Measurements from ENCODE around the gene BACE1. TPM values are rescaled to one million over a fixed set of nuclear protein-coding genes. Genes with fewer than 3 reads are reported as not detected.

BACE1 gene
- total RNA-seq, 2 donors from 2014 or later, result 12.4 to 28.4 TPM

DNA sequence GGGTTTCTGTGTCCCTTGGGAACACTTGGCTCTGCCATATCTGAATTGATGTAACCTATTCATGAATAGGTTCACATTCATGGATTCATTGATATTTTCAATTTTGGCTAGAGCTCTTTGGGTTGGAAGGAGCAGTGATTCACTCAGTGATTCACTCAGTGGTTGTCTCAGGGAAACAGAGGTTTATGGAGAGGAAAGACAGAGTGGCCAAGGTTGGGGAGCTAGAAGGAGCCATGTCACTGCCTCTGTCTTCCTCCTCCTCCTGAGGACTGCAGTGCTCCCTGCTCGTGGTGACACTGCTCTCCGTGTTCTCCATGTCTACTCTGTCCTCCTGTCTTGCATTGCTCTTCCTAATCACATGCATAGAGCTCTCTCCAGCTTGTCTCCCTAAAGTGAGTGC is 29.0 kb upstream of the BACE1 start:
- H3K4me1 ChIP-seq (replicated peaks), result no peaks in the 10 kb centered on the region
- no peaks in the 10 kb centered on the region for H3K9me3 ChIP-seq
- intact Hi-C loops (cut with DNase I), result no loop called here
- no peaks in the 10 kb centered on the region for H3K27me3 ChIP-seq (replicated peaks; ENCODE audit: insufficient read depth)
- H3K4me3 ChIP-seq, result no peak overlapping the region
- TF ChIP-seq POLR2A (IDR thresholded peaks at IDR 0.05) (no peak), POLR2AphosphoS5 (IDR thresholded peaks at IDR 0.05) (no peak)
- TF ChIP-seq, protein P1, sequence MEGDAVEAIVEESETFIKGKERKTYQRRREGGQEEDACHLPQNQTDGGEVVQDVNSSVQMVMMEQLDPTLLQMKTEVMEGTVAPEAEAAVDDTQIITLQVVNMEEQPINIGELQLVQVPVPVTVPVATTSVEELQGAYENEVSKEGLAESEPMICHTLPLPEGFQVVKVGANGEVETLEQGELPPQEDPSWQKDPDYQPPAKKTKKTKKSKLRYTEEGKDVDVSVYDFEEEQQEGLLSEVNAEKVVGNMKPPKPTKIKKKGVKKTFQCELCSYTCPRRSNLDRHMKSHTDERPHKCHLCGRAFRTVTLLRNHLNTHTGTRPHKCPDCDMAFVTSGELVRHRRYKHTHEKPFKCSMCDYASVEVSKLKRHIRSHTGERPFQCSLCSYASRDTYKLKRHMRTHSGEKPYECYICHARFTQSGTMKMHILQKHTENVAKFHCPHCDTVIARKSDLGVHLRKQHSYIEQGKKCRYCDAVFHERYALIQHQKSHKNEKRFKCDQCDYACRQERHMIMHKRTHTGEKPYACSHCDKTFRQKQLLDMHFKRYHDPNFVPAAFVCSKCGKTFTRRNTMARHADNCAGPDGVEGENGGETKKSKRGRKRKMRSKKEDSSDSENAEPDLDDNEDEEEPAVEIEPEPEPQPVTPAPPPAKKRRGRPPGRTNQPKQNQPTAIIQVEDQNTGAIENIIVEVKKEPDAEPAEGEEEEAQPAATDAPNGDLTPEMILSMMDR (IDR thresholded peaks at IDR 0.05), result no peak
- H3K36me3 ChIP-seq, result no peaks in the 10 kb centered on the region
- no peak overlapping the region for H3K27ac ChIP-seq
- 92% methylated on average over 2 of the region's 2 CpGs for WGBS
- no peak for DNase-seq (ENCODE audit: low spot score)

DNA sequence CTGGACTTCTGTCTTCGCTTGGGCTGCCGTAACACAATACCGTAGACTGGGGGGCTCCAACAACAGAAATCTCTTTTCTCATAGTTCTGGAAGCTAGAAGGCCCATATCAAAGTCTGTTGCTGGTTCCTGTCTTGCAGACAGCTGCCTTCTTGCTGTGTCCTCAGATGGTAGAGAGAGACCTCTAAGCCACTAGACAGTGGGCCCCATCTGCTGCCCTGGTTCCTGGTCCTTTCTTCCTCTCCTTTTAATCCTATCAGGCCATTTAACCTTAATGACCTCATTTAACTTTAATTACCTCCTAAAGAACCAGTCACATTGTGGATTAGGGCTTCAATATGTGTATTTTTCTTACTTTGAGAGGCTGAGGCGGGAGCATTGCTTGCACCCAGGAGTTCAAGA is 21.0 kb upstream of the BACE1 start:
- 96% methylated on average over 4 of the region's 4 CpGs for WGBS
- Histone ChIP-seq H3K4me1 (replicated peaks) (no peaks in the 10 kb centered on the region), H3K9me3 (no peaks in the 10 kb centered on the region), H3K36me3 (no peaks in the 10 kb centered on the region), H3K27me3 (replicated peaks; ENCODE audit: insufficient read depth) (no peaks in the 10 kb centered on the region), H3K27ac (no peak overlapping the region), H3K4me3 (no peak overlapping the region)
- DNase-seq (ENCODE audit: low spot score), result no peak
- intact Hi-C loops (cut with DNase I), result no loop called here
- TF ChIP-seq POLR2AphosphoS5 (IDR thresholded peaks at IDR 0.05) (no peak), POLR2A (IDR thresholded peaks at IDR 0.05) (no peak)
- TF ChIP-seq, protein P1 (IDR thresholded peaks at IDR 0.05), result no peak

DNA sequence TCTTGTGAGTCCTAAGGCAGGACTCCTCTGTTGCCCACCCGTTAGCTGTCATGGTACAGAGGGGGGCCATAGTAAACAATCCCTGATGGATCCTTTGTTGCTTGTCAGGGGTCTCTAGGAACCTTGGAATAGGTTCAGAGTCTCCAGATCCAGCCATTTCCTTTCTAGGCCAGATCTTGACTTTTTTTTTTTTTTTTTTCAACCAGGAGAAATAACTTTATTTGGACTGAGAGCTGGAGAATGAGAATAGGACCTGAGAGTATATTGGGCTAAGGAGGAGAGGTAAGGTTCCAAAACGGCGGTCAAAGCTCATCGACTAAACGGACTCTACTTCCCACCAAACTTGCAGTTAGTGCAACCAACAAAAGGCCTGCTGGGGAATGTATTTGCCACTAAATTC is 19.3 kb upstream of the BACE1 start:
- Histone ChIP-seq H3K4me3 (no peak overlapping the region), H3K27ac (no peak overlapping the region), H3K27me3 (replicated peaks; ENCODE audit: insufficient read depth) (no peaks in the 10 kb centered on the region), H3K4me1 (replicated peaks) (no peaks in the 10 kb centered on the region), H3K9me3 (no peaks in the 10 kb centered on the region), H3K36me3 (no peaks in the 10 kb centered on the region)
- TF ChIP-seq, protein P1 (IDR thresholded peaks at IDR 0.05), result no peak
- TF ChIP-seq POLR2AphosphoS5 (IDR thresholded peaks at IDR 0.05) (no peak), POLR2A (IDR thresholded peaks at IDR 0.05) (no peak)
- DNase-seq (ENCODE audit: low spot score), result no peak
- intact Hi-C loops (cut with DNase I), result no loop called here
- WGBS, result 96% methylated on average over 5 of the region's 5 CpGs

DNA sequence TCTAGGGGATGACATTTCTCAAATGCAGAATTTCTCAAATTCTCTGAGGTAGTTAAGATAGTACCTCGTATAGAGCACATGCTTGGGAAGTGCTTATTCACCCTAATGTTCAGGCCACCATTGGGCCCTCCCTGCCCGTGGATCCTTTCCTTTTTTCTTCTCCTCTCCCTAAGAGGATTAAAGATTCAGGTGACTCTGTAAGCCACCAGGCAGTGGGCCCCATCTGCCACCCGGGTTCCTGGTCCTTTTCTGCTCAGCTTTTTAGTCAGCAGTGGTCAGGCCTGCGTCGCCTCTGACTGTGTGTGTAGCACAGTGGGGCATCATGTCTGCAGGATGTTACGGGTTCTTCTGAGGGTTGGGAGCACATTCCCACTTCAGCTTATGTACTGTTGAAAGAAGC is 18.8 kb upstream of the BACE1 start:
- Histone ChIP-seq H3K27ac (no peak overlapping the region), H3K36me3 (no peaks in the 10 kb centered on the region), H3K4me3 (no peak overlapping the region), H3K27me3 (replicated peaks; ENCODE audit: insufficient read depth) (no peaks in the 10 kb centered on the region), H3K9me3 (no peaks in the 10 kb centered on the region), H3K4me1 (replicated peaks) (no peaks in the 10 kb centered on the region)
- 93% methylated on average over 6 of the region's 6 CpGs for WGBS
- DNase-seq (ENCODE audit: low spot score), result no peak
- intact Hi-C loops (cut with DNase I), result no loop called here
- TF ChIP-seq POLR2AphosphoS5 (IDR thresholded peaks at IDR 0.05) (no peak), POLR2A (IDR thresholded peaks at IDR 0.05) (no peak)
- TF ChIP-seq, protein P1 (IDR thresholded peaks at IDR 0.05), result no peak

DNA sequence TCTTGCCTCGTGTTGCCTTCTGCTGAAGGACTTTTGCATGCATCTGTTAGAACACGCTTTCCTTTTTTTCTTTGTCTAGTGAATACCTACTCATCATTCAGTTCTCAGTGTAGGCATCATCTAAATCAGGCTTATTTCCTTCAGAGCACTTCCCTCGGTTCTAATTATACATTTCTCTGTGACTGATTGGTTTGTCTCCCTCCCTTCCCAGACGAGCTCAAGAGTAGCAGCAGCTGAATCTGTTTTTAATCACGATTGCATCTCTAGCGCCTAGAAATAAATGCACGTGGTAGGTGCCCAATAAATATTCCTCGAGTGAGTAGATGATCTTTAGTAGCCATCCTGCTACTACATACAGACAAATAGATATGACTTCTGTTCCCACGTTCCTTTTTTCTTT is 17.9 kb upstream of the BACE1 start:
- Histone ChIP-seq H3K4me1 (replicated peaks) (no peaks in the 10 kb centered on the region), H3K27ac (no peak overlapping the region), H3K9me3 (no peaks in the 10 kb centered on the region), H3K27me3 (replicated peaks; ENCODE audit: insufficient read depth) (no peaks in the 10 kb centered on the region), H3K36me3 (no peaks in the 10 kb centered on the region), H3K4me3 (no peak overlapping the region)
- 80% methylated on average over 9 of the region's 9 CpGs for WGBS
- intact Hi-C loops (cut with DNase I), result no loop called here
- TF ChIP-seq, protein P1 (IDR thresholded peaks at IDR 0.05), result no peak
- TF ChIP-seq POLR2AphosphoS5 (IDR thresholded peaks at IDR 0.05) (no peak), POLR2A (IDR thresholded peaks at IDR 0.05) (no peak)
- DNase-seq (ENCODE audit: low spot score), result no peak
